HG03442 (cell line): ENCODE data around the gene NEUROG2.
A peak's percentile ranks its signal among the peaks of the same experiment; 100 is the strongest.
"Not testable (repeated sequence)": the region's sequence is repeated elsewhere in the genome, so short reads cannot be mapped to it uniquely, and the experiment has no call there.

ENCODE experiments used
- ATAC-seq: cut with Tn5 transposase; IDR thresholded peaks from one replicate; pipeline ENCODE4 v1.9.1; 2021; ENCODE audit warnings: mild to moderate bottlenecking, moderate library complexity; ENCODE audit not compliant: unreplicated experiment

Gene NEUROG2

GRCh38 chr4:112516066-112516470 lies at the start of gene NEUROG2:
Gene NEUROG2, minus strand, starts transcription at chr4:112516180. Its CDS starts 705 bp downstream, at chr4:112515475.
- ATAC-seq, result no peak

- ATAC-seq, result no peak
Measured at GRCh38 chr4:112564706-112565270, 48.8 kb upstream of the NEUROG2 start.

GRCh38 chr4:112563431-112564200 lies 47.6 kb upstream of the NEUROG2 start:
- ATAC-seq, result no peak

- ATAC-seq, result no peak
Measured at GRCh38 chr4:112562254-112562879, 46.4 kb upstream of the NEUROG2 start.

GRCh38 chr4:112560084-112560483 lies 44.1 kb upstream of the NEUROG2 start:
- peak; percentile 45 for ATAC-seq

- no peak for ATAC-seq
Measured at GRCh38 chr4:112559053-112559452, 43.1 kb upstream of the NEUROG2 start.

GRCh38 chr4:112557676-112558411 lies 41.9 kb upstream of the NEUROG2 start:
- no peak for ATAC-seq

GRCh38 chr4:112554271-112554670 lies 38.3 kb upstream of the NEUROG2 start:
- ATAC-seq, result not testable (repeated sequence)

GRCh38 chr4:112552668-112553067 lies 36.7 kb upstream of the NEUROG2 start:
- ATAC-seq, result no peak

GRCh38 chr4:112550728-112551127 lies 34.7 kb upstream of the NEUROG2 start:
- no peak for ATAC-seq

- no peak for ATAC-seq
Measured at GRCh38 chr4:112546476-112546875, 30.5 kb upstream of the NEUROG2 start.

- no peak for ATAC-seq
Measured at GRCh38 chr4:112545346-112545745, 29.4 kb upstream of the NEUROG2 start.

GRCh38 chr4:112540695-112541094 lies 24.7 kb upstream of the NEUROG2 start:
- ATAC-seq, result no peak

GRCh38 chr4:112536123-112536522 lies 20.1 kb upstream of the NEUROG2 start:
- no peak for ATAC-seq

GRCh38 chr4:112532267-112532666 lies 16.3 kb upstream of the NEUROG2 start:
- ATAC-seq, result no peak

GRCh38 chr4:112531146-112531545 lies 15.2 kb upstream of the NEUROG2 start:
- no peak for ATAC-seq

- ATAC-seq, result no peak
Measured at GRCh38 chr4:112526061-112526460, 10.1 kb upstream of the NEUROG2 start.

- peak; percentile 87 for ATAC-seq
Measured at GRCh38 chr4:112523764-112524505, 8.0 kb upstream of the NEUROG2 start.

GRCh38 chr4:112523008-112523721 lies 7.2 kb upstream of the NEUROG2 start:
- ATAC-seq, result peak; percentile 38

- ATAC-seq, result not testable (repeated sequence)
Measured at GRCh38 chr4:112522431-112522830, 6.5 kb upstream of the NEUROG2 start.
